Stimulated activated CD8-positive, alpha-beta memory T cell treated with anti-CD3 and anti-CD28 coated beads, Interleukin-4, amount 100 ng/mL, for 24 hours (primary cell): ENCODE data around the gene GARIN3.

Source experiments
- DNase-seq: peaks from one replicate; pipeline ENCODE4 v3.0.0-alpha.2; 2020; ENCODE audit warnings: low read depth

The GARIN3 gene

GRCh38 chr5:157143127-157143971, 22.7 kb downstream of the GARIN3 start:
- peak; percentile 34 for DNase-seq

GRCh38 chr5:157142317-157143126, 23.5 kb downstream of the GARIN3 start, which contains the start of gene MED7:
Gene MED7 (minus strand): TSS chr5:157142865. CDS start chr5:157139431, 3,434 bp downstream.
- peak; percentile 83 for DNase-seq

- DNase-seq = no peak
Observed at GRCh38 chr5:157137691-157138090, 28.4 kb downstream of the GARIN3 start.

- no peak for DNase-seq
Observed at GRCh38 chr5:157132281-157132612, 33.8 kb downstream of the GARIN3 start.

GRCh38 chr5:157130925-157131324, 35.1 kb downstream of the GARIN3 start:
- DNase-seq = no peak

GRCh38 chr5:157121709-157122108, 44.4 kb downstream of the GARIN3 start:
- DNase-seq = no peak

GRCh38 chr5:157120102-157120501, 46.0 kb downstream of the GARIN3 start:
- no peak for DNase-seq

GRCh38 chr5:157116483-157116954, 49.5 kb downstream of the GARIN3 start:
- DNase-seq = no peak

GRCh38 chr5:157115502-157115901, 50.6 kb downstream of the GARIN3 start:
- no peak for DNase-seq

- no peak for DNase-seq
Observed at GRCh38 chr5:157115012-157115411, 51.1 kb downstream of the GARIN3 start.

GRCh38 chr5:157113002-157113401, 53.1 kb downstream of the GARIN3 start:
- DNase-seq = no peak
